Eye (tissue), 1 donor: ENCODE results near the gene MYO9A.
"Not testable (repeated sequence)": the region's sequence is repeated elsewhere in the genome, so short reads cannot be mapped to it uniquely, and the experiment has no call there.

Experiments
- DNase-seq: peaks from one replicate; pipeline ENCODE4 v3.0.0-alpha.2; 2015

MYO9A gene

DNA sequence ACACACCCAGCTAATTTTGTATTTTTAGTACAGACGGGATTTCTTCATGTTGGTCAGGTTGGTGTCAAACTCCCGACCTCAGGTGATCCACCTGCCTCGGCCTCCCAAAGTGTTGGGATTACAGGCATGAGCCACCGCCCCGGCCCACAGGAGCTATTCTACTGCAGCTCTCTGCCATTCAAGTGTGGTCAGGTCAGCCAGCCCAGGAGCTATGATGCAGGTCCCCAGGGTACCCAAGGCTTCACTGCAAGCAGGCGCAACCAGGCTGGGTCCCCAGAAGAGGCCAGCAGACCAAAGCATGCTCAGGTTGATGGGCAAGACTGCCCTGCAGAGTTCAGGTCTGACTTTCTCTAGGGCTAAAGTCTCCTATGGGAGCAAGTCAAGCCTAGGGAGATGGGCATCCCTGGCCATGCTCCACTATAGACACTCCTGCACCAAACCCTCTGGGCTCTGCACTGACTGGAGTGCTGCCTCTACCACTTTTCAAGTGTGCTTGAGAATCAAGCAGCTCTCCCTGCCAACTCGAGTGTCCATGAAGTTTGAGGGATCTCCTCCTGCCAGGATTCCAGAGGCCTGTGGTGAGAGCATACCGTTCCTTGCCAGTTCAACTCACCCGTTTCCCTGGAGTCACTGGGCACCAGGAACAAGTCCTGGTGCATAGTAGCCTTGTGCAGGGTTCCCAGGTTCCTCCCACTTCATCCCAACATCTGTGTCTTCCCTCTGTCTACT, 30.9 kb downstream of the MYO9A start:
- no peak for DNase-seq

DNA sequence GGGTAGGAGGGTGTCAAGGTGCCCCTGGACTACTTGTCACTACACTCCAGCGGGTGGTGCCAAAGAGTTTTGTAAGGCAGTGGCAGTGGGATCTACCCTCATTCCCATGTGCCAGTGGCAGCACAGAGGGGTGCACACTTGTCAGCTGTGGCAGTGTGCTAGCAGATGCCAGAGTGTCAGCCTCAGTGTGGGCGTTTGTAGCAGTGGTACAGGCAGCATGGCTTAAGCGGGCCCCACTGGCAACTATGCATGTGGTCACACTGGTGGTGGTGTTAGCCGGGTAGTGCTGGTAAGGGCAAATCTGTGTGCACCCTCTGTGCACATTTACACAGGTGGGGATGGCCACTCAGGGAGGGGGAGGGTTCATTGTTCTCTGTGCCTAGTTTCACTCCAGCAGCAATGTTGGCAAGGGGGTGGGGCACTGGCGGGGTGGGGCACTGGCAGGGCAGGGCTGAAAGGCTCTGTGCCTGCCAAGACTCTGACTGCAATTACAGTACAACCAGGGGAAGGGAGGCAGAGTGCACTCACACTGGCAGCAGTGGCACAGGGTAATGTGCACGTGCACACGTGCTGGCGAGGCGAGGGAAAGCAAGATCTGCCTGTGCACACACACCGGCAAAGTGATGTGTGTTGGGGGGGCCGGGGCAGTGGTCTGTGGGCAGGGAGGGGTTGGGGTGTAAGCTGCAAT, 31.8 kb downstream of the MYO9A start:
- DNase-seq, result no peak

- DNase-seq, result no peak
Observed at GRCh38 chr15:72082176-72082575, 35.8 kb downstream of the MYO9A start.

DNA sequence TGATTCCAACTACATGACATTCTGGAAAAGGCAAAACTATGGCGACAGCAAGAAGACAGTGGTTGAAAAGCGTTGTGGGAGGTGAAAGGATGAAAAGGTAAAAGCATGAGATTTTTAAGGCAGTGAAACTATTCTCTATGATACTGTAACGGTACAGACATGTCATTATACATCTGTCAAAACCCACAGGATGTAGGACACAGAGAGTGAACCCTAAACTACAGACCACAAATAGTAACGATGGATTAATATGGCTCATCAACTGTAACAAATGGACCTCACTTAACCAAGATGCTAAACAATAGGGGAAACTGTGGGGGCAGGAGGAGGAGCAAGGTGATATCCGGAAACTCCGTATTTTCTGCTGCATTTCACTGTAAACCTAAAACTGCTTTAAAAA, 39.1 kb downstream of the MYO9A start:
- DNase-seq, result no peak

DNA sequence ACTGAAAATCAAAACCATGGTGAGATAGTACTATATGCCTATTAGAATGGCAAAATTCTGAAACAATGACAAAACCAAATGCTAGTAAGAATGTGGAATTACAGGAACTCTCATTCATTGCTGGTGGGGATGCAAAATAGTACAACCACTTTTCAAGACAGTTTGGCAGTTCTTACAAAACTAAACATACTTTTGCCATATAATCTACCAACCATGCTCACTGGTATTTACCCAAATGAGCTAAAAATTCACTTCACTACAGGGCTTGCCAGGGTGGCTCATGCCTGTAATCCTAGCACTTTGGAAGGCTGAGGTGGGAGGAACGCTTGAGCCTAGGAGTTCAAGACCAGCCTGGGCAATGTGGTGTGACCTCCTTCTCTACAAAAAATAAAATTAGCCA, 40.0 kb downstream of the MYO9A start:
- no peak for DNase-seq

DNA sequence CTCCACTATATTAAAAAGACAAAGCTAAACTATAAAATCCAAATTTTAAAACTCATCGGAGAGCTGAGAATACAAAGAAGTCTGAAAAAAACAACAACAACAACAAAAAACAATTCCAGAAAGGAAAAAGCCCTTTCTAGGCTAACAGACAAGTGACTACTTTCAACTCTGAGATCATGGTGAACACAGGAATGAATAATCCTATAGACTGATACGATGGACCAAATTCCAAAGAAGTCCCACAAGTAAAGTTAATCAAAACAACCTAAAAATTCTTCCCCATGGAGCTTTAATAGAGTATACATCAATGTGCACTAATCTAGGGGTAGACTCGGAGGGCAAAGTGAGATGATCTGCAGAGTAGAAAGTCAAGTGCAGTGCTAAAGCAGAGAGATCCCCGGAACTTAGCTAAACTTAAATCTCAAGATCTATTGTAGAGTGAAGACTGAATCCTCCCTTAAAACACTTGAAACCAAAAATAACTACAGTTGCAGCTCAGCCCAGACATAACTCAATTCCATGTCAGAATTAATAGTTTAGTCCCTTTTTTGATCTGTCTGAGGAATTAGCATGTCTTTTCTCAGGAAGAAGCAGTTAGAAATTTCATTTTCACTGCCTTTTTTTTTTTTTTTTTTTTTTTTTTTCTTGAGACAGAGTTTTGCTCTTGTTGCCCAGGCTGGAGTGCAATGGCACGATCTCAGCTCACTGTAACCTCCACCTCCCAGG, 43.5 kb downstream of the MYO9A start:
- DNase-seq, result no peak

DNA sequence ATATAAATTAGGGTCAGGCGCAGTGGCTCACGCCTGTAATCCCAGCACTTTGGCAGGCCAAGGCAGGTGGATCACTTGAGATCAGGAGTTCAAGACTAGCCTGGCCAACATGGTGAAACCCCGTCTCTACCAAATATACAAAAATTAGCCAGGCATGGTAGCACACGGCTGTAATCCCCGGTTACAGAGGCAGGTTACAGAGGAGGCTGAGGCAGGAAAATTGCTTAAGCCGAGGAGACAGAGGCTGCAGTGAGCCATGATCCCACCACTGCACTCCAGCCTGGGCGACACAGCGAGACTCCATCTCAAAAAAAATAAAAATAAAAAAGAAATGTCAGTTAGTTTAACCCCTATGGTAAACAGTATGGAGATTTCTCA, 46.5 kb downstream of the MYO9A start:
- not testable (repeated sequence) for DNase-seq

DNA sequence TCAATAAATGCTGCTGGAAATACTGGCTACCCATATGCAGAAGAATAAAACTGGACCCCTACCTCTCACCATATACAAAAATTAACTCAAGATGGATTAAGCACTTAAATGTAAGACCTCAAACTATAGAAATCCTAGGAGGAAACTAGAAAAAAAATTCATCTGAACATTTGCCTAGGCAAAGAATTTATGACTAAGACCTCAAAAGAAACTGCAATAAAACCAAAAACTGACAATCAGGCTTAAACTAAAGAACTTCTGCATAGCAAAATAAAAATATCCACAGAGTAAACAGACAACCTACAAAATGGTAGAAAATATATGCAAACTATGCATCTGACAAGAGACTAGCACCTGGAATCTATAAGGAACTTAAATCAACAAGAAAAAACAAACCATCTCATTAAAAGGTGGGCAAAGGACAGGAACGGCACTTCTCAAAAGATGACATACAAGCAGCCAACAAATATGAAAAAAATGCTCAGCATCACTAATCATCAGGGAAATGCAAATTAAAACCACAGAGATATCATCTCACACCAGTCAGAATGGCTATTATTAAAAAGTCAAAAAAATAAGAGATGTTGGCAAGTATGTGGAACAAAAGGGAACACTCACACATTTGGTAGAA, 47.0 kb downstream of the MYO9A start:
- no peak for DNase-seq

GRCh38 chr15:72068856-72069255, 49.1 kb downstream of the MYO9A start:
- DNase-seq, result no peak

DNA sequence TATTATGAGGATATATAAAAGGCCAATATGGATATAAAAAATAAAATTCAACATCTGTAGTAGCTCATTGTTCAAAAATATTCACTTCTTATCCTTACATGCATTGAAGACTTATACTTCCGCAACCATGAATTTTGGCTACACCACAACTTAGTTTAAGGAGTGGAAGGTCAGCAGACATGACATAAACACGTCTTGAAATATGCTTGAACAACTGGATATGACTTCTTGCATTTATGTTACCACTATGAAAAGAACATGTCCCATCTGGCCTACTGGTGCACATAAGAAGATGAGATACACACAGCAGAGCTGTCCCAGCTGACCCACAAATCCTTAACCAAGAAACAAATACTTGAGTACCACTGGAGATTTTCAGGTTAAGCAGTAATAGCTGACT, 52.1 kb downstream of the MYO9A start:
- no peak for DNase-seq

- no peak for DNase-seq
Observed at GRCh38 chr15:72063186-72063585, 54.8 kb downstream of the MYO9A start.

- DNase-seq, result no peak
Observed at GRCh38 chr15:72062319-72062718, 55.6 kb downstream of the MYO9A start.

DNA sequence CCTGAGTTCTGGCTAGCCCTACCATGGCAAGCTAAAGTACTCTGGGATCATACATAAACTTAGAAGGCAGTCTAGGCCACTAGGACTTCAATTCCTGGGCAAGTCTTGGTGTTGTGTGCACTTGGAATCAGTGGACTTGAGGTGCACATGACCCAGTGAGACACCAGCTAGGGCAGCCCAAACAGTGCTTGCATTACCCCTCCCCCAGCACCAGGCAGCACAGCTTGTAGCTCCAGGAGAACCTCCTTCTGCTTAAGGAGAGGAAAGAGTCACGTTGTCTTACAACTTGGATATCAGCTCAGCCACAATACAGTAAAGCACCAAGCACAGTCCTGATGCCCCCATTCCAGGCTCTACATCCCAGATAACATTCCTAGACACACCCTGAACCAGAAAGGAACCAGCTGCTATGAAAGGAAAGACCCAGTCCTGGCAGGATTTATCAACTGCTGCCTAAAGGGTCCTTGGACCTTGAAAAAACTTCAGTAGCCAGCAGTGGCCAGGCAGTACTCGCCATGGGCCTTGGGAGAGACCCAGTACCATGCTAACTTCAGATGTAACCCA, 57.2 kb downstream of the MYO9A start:
- no peak for DNase-seq

GRCh38 chr15:72058585-72058984, 59.4 kb downstream of the MYO9A start:
- no peak for DNase-seq

GRCh38 chr15:72057548-72058091, 60.3 kb downstream of the MYO9A start:
- DNase-seq, result peak; percentile 12

DNA sequence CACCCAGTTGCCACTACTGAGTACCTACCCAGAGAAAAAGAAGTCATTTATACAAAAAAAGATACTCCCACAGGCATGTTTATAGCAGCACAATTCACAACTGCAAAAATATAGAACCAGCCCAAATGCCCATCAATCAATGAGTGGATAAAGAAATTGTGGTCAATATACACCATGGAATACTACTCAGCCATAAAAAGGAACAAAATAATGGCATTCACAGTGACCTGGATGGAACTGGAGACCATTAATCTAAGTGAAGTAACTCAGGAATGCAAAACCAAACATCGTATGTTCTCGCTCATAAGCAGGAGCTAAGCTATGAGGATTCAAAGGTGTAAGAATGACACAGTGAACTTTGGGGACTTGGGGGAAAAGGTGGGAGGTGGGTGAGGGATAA, 61.7 kb downstream of the MYO9A start:
- DNase-seq, result not testable (repeated sequence)

DNA sequence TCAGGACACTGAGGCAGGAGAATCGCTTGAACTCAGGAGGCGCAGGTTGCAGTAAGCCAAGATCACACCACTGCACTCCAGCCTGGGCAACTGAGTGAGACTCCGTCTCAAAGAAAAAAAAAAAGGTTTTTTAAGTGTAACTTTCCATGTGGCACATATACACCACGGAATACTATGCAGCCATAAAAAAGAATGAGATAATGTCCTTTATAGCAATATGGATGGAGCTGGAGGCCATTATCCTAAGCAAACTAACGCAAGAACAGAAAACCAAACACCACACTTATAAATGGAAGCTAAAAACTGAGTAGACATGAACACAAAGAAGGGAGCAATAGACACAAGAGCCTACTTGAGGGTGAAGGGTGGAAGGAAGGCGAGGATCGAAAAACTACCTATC, 64.7 kb downstream of the MYO9A start:
- not testable (repeated sequence) for DNase-seq

DNA sequence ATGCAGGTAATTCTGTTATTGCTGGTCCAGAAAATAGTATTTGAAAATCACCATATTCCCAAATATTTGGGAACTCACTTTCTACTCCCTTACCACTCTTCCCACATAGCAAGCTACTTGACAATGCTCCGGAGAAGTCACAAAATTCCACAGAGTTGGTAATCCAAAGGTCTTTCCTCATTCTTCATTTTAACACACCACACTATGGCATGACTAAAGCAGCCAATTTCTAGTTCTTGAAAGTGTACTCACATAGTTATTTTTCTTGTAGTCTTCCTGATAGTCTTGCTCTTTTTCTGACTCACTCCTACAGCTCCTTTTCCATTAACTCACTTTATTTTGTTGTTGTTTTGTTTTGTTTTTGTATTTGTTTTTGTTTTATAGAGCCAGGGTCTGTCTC, 67.2 kb downstream of the MYO9A start:
- no peak for DNase-seq

DNA sequence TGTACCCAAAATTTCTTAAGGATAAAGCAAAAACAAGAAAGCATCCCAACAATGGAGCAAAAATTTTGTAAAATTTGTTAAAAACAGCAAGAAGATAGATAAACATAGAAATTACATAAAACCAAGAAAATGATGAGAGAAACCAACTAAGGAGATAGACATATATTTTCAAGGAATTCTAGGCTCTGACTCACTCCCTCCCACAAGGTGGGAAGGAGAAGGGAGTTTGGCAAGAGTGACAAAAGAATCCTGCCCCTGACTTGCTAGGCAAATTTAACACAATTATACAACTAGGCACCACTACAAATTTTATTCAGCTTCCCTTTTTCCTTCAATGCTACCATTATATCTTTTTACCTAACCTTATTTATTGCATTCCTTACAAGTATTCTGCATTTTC, 70.9 kb downstream of the MYO9A start:
- DNase-seq, result no peak

DNA sequence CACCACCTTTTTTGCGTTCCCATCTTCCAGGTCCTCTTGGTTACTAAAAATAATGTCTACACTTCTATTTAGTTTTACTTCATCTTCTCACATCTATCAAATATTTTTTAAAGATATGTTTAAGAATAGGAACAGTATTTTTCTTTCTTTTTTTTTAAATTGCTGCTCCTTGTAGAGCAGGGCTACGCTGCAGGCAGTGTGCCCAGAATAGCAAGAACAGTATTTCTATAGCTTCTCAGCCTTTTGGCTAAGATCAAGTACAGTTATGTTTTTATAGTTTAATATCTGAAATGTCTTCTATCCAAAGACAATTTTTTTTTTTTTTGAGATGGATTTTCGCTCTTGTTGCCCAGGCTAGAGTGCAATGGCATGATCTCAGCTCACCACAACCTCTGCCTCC, 73.0 kb downstream of the MYO9A start:
- peak; percentile 6 for DNase-seq

- DNase-seq, result no peak
Observed at GRCh38 chr15:72042865-72043264, 75.1 kb downstream of the MYO9A start.

GRCh38 chr15:72042054-72042453, 75.9 kb downstream of the MYO9A start:
- no peak for DNase-seq

DNA sequence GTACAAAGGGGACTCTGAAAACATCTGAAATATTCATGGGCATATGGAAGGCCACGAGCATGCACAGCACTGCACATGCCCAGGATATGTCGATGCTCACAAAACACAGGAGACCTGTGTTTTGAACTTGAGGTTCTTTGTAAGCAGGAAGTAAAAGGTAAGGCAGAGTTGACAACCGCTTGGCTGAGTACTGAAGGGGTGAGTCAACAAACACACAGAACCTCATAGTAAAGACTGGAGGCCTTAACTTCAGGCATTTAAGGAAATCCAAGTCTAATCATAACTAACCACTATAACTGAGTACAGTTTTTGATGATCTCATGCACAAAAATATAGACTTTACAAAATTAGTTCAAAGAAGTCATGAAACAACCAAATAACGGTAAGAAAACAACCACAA, 80.6 kb downstream of the MYO9A start:
- DNase-seq, result no peak
